HK-2 (cell line): ENCODE results near the gene COX6B2.

Source experiments
- DNase-seq: peaks from one replicate; pipeline ENCODE4 v3.0.0-alpha.2; 2018; ENCODE audit not compliant: unreplicated experiment

The COX6B2 gene

GRCh38 chr19:55362174-55362989 lies 7.9 kb upstream of the COX6B2 start:
- DNase-seq, result no peak

- no peak for DNase-seq
Measured at GRCh38 chr19:55360902-55361301, 6.4 kb upstream of the COX6B2 start.

GRCh38 chr19:55358943-55359908 lies 4.7 kb upstream of the COX6B2 start:
- DNase-seq, result no peak

- DNase-seq, result no peak
Measured at GRCh38 chr19:55358493-55358892, 4.0 kb upstream of the COX6B2 start.

- no peak for DNase-seq
Measured at GRCh38 chr19:55355213-55355821, 798 bp upstream of the COX6B2 start.

- DNase-seq, result peak; percentile 67
Measured at GRCh38 chr19:55353803-55354697, 469 bp downstream of the COX6B2 start.

- no peak for DNase-seq
Measured at GRCh38 chr19:55353356-55353802, 1.1 kb downstream of the COX6B2 start.

- no peak for DNase-seq
Measured at GRCh38 chr19:55352549-55353145, 1.9 kb downstream of the COX6B2 start.

- DNase-seq, result no peak
Measured at GRCh38 chr19:55352040-55352439, 2.5 kb downstream of the COX6B2 start.

- DNase-seq, result no peak
Measured at GRCh38 chr19:55350620-55351315, 3.8 kb downstream of the COX6B2 start.

- DNase-seq, result no peak
Measured at GRCh38 chr19:55348317-55349034, 6.0 kb downstream of the COX6B2 start.

- no peak for DNase-seq
Measured at GRCh38 chr19:55347442-55348009, 7.0 kb downstream of the COX6B2 start.

- DNase-seq, result no peak
Measured at GRCh38 chr19:55346725-55347441, 7.6 kb downstream of the COX6B2 start.

- DNase-seq, result no peak
Measured at GRCh38 chr19:55345818-55346724, 8.4 kb downstream of the COX6B2 start.

GRCh38 chr19:55345101-55345817 lies 9.3 kb downstream of the COX6B2 start:
- no peak for DNase-seq

- DNase-seq, result no peak
Measured at GRCh38 chr19:55344444-55344843, 10.1 kb downstream of the COX6B2 start.
